Adipose tissue (tissue), 3 donors: ENCODE results near the gene CERCAM. TPM values are rescaled to one million over a fixed set of nuclear protein-coding genes. Genes with fewer than 3 reads are reported as not detected.

Experiments used
- H3K27ac ChIP-seq: one replicate; pipeline ENCODE4 v1.5.1; 2013; ENCODE audit warnings: low read depth, low read length
- WGBS, 3 donors: extraction: QIAGEN DNeasy Blood & Tissue Kit; methylation state at CpG; one replicate each; pipeline ENCODE4 v1.1.7; 2013; 5-methylcytosine and 5-hydroxymethylcytosine counted together
- polyA plus RNA-seq, 3 donors: library from polyadenylated mRNA; stranded (reverse); fragments of 200-250 nt; gene quantifications; one replicate each; pipeline ENCODE4 v1.2.3, GENCODE V29; 2013
- donor health status: healthy with polysubstance abuse.
- donor health status: Bipolar disorder and iron deficiency.
- donor health status: healthy.

CERCAM gene
- polyA plus RNA-seq, result 10 to 100 TPM; 13.8 to 59.4 (median 19.8) TPM

GRCh38 chr9:128420651-128421481 lies at the start of gene CERCAM:
Gene CERCAM, plus strand, starts transcription at chr9:128420857. Its CDS starts 21 bp downstream, at chr9:128420878.
- 0 to 1% (median 0%) methylated on average over 41 to 59 of the region's 59 CpGs for WGBS, 3 donors
- no peak within 1 kb of the TSS for H3K27ac ChIP-seq

- WGBS, 3 donors, result 0 to 1% (median 0%) methylated on average over 10 of the region's 10 CpGs
- H3K27ac ChIP-seq, result peak overlapping the region; percentile 19
These were observed 49.0 kb upstream of the CERCAM start for GRCh38 chr9:128371630-128372117.

GRCh38 chr9:128372188-128372641 lies 48.4 kb upstream of the CERCAM start:
- WGBS, 3 donors, result 23 to 37% (median 24%) methylated on average over 4 of the region's 4 CpGs

GRCh38 chr9:128372784-128373183 lies 47.9 kb upstream of the CERCAM start:
- H3K27ac ChIP-seq, result no peak overlapping the region
- WGBS, 3 donors, result 86 to 94% (median 93%) methylated on average over 1 of the region's 1 CpG

More at GRCh38 chr9:128372188-128372641, 48.4 kb upstream of the CERCAM start:
- no peak overlapping the region for H3K27ac ChIP-seq

- 88 to 90% (median 89%) methylated on average over 9 of the region's 9 CpGs for WGBS, 3 donors
- H3K27ac ChIP-seq, result no peak overlapping the region
These were observed 46.4 kb upstream of the CERCAM start for GRCh38 chr9:128374221-128374675.

- 80 to 84% (median 82%) methylated on average over 5 of the region's 5 CpGs for WGBS, 3 donors
- no peak overlapping the region for H3K27ac ChIP-seq
These were observed 44.8 kb upstream of the CERCAM start for GRCh38 chr9:128375865-128376264.

- no peak overlapping the region for H3K27ac ChIP-seq
- WGBS, 3 donors, result 68 to 85% (median 74%) methylated on average over 6 of the region's 6 CpGs
These were observed 38.4 kb upstream of the CERCAM start for GRCh38 chr9:128382261-128382660.

- H3K27ac ChIP-seq, result no peak overlapping the region
- WGBS, 3 donors, result 84 to 85% (median 84%) methylated on average over 9 of the region's 9 CpGs
These were observed 37.5 kb upstream of the CERCAM start for GRCh38 chr9:128383007-128383753.

- WGBS, 3 donors, result 84 to 92% (median 91%) methylated on average over 8 of the region's 8 CpGs
These were observed 36.9 kb upstream of the CERCAM start for GRCh38 chr9:128383791-128384190.

GRCh38 chr9:128384801-128385495 lies 35.7 kb upstream of the CERCAM start:
- H3K27ac ChIP-seq, result no peak overlapping the region
- 85 to 93% (median 89%) methylated on average over 7 of the region's 7 CpGs for WGBS, 3 donors

More at GRCh38 chr9:128383791-128384190, 36.9 kb upstream of the CERCAM start:
- H3K27ac ChIP-seq, result no peak overlapping the region

GRCh38 chr9:128385496-128386460 lies 34.9 kb upstream of the CERCAM start:
- 77 to 87% (median 84%) methylated on average over 16 to 18 of the region's 18 CpGs for WGBS, 3 donors
- H3K27ac ChIP-seq, result no peak overlapping the region

GRCh38 chr9:128388150-128388549 lies 32.5 kb upstream of the CERCAM start:
- no peak overlapping the region for H3K27ac ChIP-seq
- 92 to 94% (median 92%) methylated on average over 10 of the region's 10 CpGs for WGBS, 3 donors

- WGBS, 3 donors, result 84 to 90% (median 89%) methylated on average over 13 of the region's 13 CpGs
- no peak overlapping the region for H3K27ac ChIP-seq
These were observed 31.1 kb upstream of the CERCAM start for GRCh38 chr9:128389395-128390149.

GRCh38 chr9:128390150-128390812 lies 30.4 kb upstream of the CERCAM start:
- WGBS, 3 donors, result 85 to 91% (median 89%) methylated on average over 11 of the region's 11 CpGs
- H3K27ac ChIP-seq, result no peak overlapping the region

GRCh38 chr9:128390813-128391711 lies 29.6 kb upstream of the CERCAM start:
- H3K27ac ChIP-seq, result no peak overlapping the region
- WGBS, 3 donors, result 91 to 93% (median 93%) methylated on average over 8 of the region's 8 CpGs
